Measurements from ENCODE around the gene POP5. TPM values are rescaled to one million over a fixed set of nuclear protein-coding genes. Genes with fewer than 3 reads are reported as not detected.

Gene POP5
- total RNA-seq, 6 donors from 2014 or later = 15.9 to 42.2 (median 33.9) TPM

DNA sequence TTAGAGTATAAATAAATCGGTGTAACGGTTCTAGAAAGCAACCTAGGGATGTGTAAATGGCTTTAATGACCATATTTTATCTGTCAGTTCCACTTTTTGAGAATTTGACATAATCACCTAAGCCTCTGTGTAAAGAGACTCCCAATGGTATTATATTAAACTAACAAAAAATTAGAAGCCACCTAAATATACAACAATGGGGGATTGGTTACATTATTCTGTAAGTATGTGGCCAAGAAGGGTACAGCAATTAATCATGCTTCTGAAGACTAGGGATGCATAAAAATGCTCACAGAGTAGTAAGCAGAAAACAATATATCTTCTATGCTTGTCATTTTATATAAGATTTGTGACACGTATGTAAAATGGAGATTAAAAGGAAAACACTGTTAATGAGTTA is 36.5 kb downstream of the POP5 start:
- no peak for ATAC-seq (ENCODE audit: low FRiP score in 2 of 2)
- no peaks in the 10 kb centered on the region for H3K27me3 ChIP-seq
- no peak overlapping the region for H3K27ac ChIP-seq
- TF ChIP-seq POLR2A (IDR thresholded peaks at IDR 0.05) (no peak), POLR2AphosphoS5 (IDR thresholded peaks at IDR 0.05) (no peak)
- peaks cover 15 to 49% (median 28%) of the 10 kb centered on the region in 4 donors for H3K36me3 ChIP-seq
- peaks cover 48 to 80% (median 63%) of the 10 kb centered on the region in 4 donors for H3K4me1 ChIP-seq
- 83 to 95% methylated on average over 3 of the region's 3 CpGs for WGBS, 2 donors
- DNase-seq = no peak
- no peaks in the 10 kb centered on the region for H3K9me3 ChIP-seq
- H3K4me3 ChIP-seq = no peak overlapping the region

DNA sequence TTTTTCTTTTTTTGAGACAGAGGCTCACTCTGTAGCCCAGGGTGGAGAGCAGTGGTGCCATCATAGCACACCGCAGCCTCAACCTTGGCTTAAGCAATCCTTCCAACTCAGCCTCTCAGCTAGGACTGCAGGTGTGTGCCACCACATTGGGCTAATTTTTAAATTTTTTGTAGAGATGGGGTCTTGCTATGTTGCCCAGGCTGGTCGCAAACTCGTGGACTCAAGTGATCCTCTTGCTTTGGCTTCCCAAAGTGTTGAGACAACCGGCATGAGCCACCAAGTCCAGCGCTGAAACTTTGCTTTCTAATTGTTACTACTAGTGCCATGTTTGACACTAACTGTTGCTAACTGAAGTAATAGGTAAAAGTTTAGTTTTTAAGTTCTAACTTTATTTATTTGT is 39.0 kb downstream of the POP5 start:
- Histone ChIP-seq H3K9me3 (no peaks in the 10 kb centered on the region), H3K36me3 (peaks cover 4 to 27% (median 10%) of the 10 kb centered on the region in 4 donors), H3K4me1 (peaks cover 64 to 88% (median 79%) of the 10 kb centered on the region in 4 donors), H3K27ac (peak overlapping the region in 2 of 4 donors; percentile 84 to 93), H3K27me3 (no peaks in the 10 kb centered on the region), H3K4me3 (no peak overlapping the region)
- DNase-seq (no peak), ATAC-seq (ENCODE audit: low FRiP score in 2 of 2) (no peak)
- 96 to 97% methylated on average over 5 of the region's 5 CpGs for WGBS, 2 donors
- TF ChIP-seq POLR2AphosphoS5 (IDR thresholded peaks at IDR 0.05) = no peak
- no peak for TF ChIP-seq EP300 (IDR thresholded peaks at IDR 0.05)
- TF ChIP-seq, protein P1, sequence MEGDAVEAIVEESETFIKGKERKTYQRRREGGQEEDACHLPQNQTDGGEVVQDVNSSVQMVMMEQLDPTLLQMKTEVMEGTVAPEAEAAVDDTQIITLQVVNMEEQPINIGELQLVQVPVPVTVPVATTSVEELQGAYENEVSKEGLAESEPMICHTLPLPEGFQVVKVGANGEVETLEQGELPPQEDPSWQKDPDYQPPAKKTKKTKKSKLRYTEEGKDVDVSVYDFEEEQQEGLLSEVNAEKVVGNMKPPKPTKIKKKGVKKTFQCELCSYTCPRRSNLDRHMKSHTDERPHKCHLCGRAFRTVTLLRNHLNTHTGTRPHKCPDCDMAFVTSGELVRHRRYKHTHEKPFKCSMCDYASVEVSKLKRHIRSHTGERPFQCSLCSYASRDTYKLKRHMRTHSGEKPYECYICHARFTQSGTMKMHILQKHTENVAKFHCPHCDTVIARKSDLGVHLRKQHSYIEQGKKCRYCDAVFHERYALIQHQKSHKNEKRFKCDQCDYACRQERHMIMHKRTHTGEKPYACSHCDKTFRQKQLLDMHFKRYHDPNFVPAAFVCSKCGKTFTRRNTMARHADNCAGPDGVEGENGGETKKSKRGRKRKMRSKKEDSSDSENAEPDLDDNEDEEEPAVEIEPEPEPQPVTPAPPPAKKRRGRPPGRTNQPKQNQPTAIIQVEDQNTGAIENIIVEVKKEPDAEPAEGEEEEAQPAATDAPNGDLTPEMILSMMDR (IDR thresholded peaks at IDR 0.05) = no peak
- TF ChIP-seq POLR2A (IDR thresholded peaks at IDR 0.05) = no peak

DNA sequence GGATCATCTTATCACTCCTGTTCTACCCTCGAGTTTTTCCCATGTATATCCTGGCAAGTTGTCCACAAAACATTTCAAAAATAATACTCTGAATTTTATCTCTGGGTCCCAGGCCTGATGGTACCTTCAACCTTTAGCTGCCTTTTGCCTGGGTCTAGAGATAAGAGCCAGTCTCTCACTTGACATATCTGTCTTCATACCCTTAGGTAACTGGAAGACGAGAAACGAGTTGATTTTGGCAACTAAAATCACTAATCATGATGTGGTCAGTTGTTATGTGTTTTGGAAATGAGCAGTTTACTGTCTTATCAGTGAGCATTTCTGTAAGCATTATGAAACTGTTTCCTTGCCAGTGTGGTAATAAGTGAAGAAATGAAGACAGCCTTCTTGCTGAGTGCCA is 40.8 kb downstream of the POP5 start:
- Histone ChIP-seq H3K9me3 (no peaks in the 10 kb centered on the region), H3K27ac (peak overlapping the region; percentile 63 to 93 (median 78)), H3K4me1 (peaks cover 72 to 97% (median 89%) of the 10 kb centered on the region in 4 donors), H3K27me3 (no peaks in the 10 kb centered on the region), H3K36me3 (peaks cover 0 to 16% (median 0%) of the 10 kb centered on the region in 4 donors), H3K4me3 (no peak overlapping the region)
- DNase-seq (no peak), ATAC-seq (ENCODE audit: low FRiP score in 2 of 2) (peak; percentile 61 to 64)
- 8 to 9% methylated on average over 3 of the region's 3 CpGs for WGBS, 2 donors
- TF ChIP-seq POLR2AphosphoS5 (IDR thresholded peaks at IDR 0.05) (peak in 1 of 2 donors; percentile 70), EP300 (IDR thresholded peaks at IDR 0.05) (no peak), POLR2A (IDR thresholded peaks at IDR 0.05) (no peak)
- TF ChIP-seq, protein P1 (IDR thresholded peaks at IDR 0.05) = no peak

DNA sequence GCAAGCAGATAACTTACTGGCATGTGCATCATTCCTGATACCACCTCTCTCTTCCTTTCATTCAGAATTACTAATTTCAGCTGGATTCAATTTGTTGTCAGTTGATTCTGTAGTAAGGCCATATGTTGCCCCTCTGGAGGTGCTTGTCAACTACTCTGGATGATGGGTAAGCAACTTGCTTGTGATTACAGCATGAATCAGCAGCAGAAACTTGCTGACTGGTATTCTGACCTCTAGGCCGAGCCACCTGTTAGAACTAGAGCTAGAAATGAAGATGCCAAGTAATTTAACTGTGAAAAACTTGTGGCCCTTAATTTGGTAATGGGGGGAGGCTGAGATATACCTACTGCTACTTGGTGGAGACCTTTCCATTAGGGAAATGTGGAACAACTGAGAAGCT is 41.9 kb downstream of the POP5 start:
- ATAC-seq (ENCODE audit: low FRiP score in 2 of 2) = no peak
- Histone ChIP-seq H3K4me1 (peaks cover 73 to 91% (median 84%) of the 10 kb centered on the region in 4 donors), H3K4me3 (no peak overlapping the region), H3K36me3 (peaks cover 0 to 11% (median 0%) of the 10 kb centered on the region in 4 donors), H3K27me3 (no peaks in the 10 kb centered on the region), H3K9me3 (no peaks in the 10 kb centered on the region), H3K27ac (peak overlapping the region; percentile 63 to 93 (median 78))
- no peak for DNase-seq
- TF ChIP-seq POLR2A (IDR thresholded peaks at IDR 0.05) (no peak), POLR2AphosphoS5 (IDR thresholded peaks at IDR 0.05) (no peak), EP300 (IDR thresholded peaks at IDR 0.05) (no peak)
- TF ChIP-seq, protein P1 (IDR thresholded peaks at IDR 0.05) = no peak
- WGBS, 2 donors = 56 to 60% methylated on average over 1 of the region's 1 CpG

DNA sequence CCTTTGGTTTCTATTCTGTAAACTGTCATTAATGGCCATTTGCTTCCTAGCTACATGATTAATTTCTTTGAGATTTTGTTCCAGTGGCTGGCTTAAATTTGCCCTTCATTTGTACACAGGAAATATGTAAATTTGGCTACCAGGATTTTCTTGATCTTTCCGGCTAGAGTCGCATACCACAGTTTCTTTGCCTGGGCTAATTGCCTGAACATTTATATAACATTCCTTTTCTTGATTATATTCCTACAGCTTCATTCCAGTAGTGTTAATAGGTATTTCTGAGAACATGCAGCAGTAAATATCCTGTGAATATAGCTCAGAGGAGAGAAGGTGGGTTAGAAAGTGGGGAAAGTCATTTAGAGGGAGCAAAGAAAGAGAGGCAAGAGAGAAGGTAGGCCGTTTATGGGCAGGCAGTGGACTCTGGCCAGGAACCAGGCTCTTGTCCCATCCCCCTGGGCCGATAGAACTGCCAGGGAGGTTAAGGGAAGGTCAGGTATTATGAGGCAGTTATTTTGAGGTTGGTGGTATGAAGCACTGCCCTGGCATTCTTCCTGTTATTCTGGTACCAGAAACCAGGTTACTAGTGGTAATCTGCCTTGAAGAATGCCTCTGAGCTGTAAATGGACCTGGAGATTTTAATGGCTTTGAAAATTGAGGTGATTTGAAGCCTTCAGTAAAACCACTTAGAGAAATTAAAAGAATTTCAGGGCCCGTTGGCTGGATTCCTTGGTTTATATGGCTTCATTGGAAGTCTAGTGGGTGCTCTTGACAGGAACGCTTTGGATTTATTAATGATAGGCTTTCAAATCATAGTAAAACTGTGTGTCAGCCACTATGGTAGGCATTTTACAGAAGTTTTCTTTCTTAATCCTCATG is 42.7 kb downstream of the POP5 start:
- TF ChIP-seq POLR2AphosphoS5 (IDR thresholded peaks at IDR 0.05) (peak; percentile 26 to 53), EP300 (IDR thresholded peaks at IDR 0.05) (no peak), POLR2A (IDR thresholded peaks at IDR 0.05) (no peak)
- TF ChIP-seq, protein P1 (IDR thresholded peaks at IDR 0.05) = no peak
- Histone ChIP-seq H3K4me3 (peak overlapping the region in 2 of 4 donors; percentile 65), H3K4me1 (peaks cover 73 to 83% (median 77%) of the 10 kb centered on the region in 4 donors), H3K9me3 (no peaks in the 10 kb centered on the region), H3K36me3 (peaks cover 0 to 11% (median 0%) of the 10 kb centered on the region in 4 donors), H3K27me3 (no peaks in the 10 kb centered on the region), H3K27ac (peak overlapping the region; percentile 63 to 93 (median 78))
- DNase-seq = peak in 1 of 2 donors; percentile 85
- peak in 1 of 2 donors; percentile 80 for ATAC-seq (ENCODE audit: low FRiP score in 2 of 2)
- 14 to 19% methylated on average over 6 of the region's 6 CpGs for WGBS, 2 donors
